ENCODE measurements around the gene TCOF1. TPM values are rescaled to one million over a fixed set of nuclear protein-coding genes. Genes with fewer than 3 reads are reported as not detected.

TCOF1 gene
- total RNA-seq, 2 experiments from 2014 or later, result 40.4 to 43.2 TPM

DNA sequence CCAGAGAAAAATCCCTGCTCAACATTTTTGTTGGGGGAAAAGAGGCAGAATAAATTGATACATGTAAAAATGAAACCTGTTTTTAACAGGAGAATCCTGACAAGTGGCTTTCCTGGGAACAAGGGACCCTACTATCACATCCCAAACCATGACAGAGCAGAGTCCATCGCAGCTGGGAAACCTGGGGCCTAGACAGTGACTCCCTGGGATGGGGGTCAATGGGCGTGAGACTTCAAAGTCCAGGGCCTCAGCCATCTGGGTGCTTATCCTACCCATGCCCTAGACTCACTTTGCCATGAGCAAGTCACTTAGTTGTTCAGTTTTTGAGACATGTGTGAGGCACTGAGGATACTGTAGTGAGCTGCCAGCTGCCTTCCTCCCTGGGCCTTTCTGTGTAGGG lies 5.7 kb downstream of the TCOF1 start:
- ChIA-PET POLR2A (no interaction called here), CTCF (interaction anchor here (1.2 kb wide), 1 partner anchor 47 kb away, joined by 3 read pairs; no protein-coding TSS in a partner anchor)
- no peak overlapping the region for H3K27ac ChIP-seq (ENCODE audit: low read depth in 1 of 2, low read length in 2 of 2)
- peaks cover 73% of the 10 kb centered on the region for H3K36me3 Mint-ChIP-seq (ENCODE audit: low read depth)
- TF ChIP-seq, protein P1, sequence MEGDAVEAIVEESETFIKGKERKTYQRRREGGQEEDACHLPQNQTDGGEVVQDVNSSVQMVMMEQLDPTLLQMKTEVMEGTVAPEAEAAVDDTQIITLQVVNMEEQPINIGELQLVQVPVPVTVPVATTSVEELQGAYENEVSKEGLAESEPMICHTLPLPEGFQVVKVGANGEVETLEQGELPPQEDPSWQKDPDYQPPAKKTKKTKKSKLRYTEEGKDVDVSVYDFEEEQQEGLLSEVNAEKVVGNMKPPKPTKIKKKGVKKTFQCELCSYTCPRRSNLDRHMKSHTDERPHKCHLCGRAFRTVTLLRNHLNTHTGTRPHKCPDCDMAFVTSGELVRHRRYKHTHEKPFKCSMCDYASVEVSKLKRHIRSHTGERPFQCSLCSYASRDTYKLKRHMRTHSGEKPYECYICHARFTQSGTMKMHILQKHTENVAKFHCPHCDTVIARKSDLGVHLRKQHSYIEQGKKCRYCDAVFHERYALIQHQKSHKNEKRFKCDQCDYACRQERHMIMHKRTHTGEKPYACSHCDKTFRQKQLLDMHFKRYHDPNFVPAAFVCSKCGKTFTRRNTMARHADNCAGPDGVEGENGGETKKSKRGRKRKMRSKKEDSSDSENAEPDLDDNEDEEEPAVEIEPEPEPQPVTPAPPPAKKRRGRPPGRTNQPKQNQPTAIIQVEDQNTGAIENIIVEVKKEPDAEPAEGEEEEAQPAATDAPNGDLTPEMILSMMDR (IDR thresholded peaks at IDR 0.05), result no peak
- intact Hi-C loops (cut with DNase I, micrococcal nuclease), result loop anchor here (1.0 to 5.0 kb wide), 2 partner anchors 11 to 39 kb away; no protein-coding TSS in a partner anchor
- H3K4me1 Mint-ChIP-seq (ENCODE audit: low read depth), result peaks cover 47% of the 10 kb centered on the region
- no peaks in the 10 kb centered on the region for H3K9me3 Mint-ChIP-seq
- H3K27me3 ChIP-seq (ENCODE audit: control insufficient read depth in 1 of 2, insufficient read depth in 2 of 2, low read length in 2 of 2), result no peaks in the 10 kb centered on the region
- H3K4me3 ChIP-seq (ENCODE audit: low read length), result no peak overlapping the region
- ATAC-seq (ENCODE audit: poor library complexity) (no peak), DNase-seq (no peak)
- H3K36me3 ChIP-seq (ENCODE audit: insufficient read depth, low read length), result peaks cover 71% of the 10 kb centered on the region
- no peak overlapping the region for H3K27ac Mint-ChIP-seq
- no peaks in the 10 kb centered on the region for H3K9me3 ChIP-seq (ENCODE audit: control insufficient read depth in 1 of 2, insufficient read depth in 1 of 2, low read length in 2 of 2)
- H3K4me3 Mint-ChIP-seq, result no peak overlapping the region
- H3K4me1 ChIP-seq (ENCODE audit: insufficient read depth, low read length), result peaks cover 17% of the 10 kb centered on the region
- no peaks in the 10 kb centered on the region for H3K27me3 Mint-ChIP-seq

DNA sequence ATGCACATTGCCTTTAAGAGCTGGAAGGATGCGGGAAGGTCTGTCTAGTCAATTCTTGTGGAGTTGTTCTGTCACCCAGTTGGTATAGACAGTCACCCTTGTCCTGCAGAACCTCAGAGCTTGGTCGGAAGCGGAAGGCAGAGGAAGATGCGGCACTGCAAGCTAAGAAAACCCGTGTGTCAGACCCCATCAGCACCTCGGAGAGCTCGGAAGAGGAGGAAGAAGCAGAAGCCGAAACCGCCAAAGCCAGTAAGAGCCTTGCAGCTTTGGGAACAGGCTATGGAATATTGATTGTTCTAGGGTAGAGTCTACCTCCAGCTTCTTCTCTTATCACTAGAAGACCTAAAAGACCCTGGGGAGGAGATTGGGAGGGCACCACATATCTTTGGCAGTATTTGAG lies 6.5 kb downstream of the TCOF1 start:
- Mint-ChIP-seq H3K9me3 (no peaks in the 10 kb centered on the region), H3K4me1 (ENCODE audit: low read depth) (peaks cover 39% of the 10 kb centered on the region), H3K4me3 (no peak overlapping the region), H3K27ac (no peak overlapping the region), H3K27me3 (no peaks in the 10 kb centered on the region), H3K36me3 (ENCODE audit: low read depth) (peaks cover 80% of the 10 kb centered on the region)
- ChIA-PET CTCF (interaction anchor here (1.2 kb wide), 1 partner anchor 47 kb away, joined by 3 read pairs; no protein-coding TSS in a partner anchor), POLR2A (interaction anchor here (0.9 to 1.4 kb wide), 2 partner anchors 49 to 86 kb away, joined by 3 to 4 read pairs; partner anchors contain the start of gene CD74)
- TF ChIP-seq, protein P1 (IDR thresholded peaks at IDR 0.05), result no peak
- H3K27ac ChIP-seq (ENCODE audit: low read depth in 1 of 2, low read length in 2 of 2), result no peak overlapping the region
- no peak overlapping the region for H3K4me3 ChIP-seq (ENCODE audit: low read length)
- peaks cover 9% of the 10 kb centered on the region for H3K4me1 ChIP-seq (ENCODE audit: insufficient read depth, low read length)
- no peak for DNase-seq
- H3K9me3 ChIP-seq (ENCODE audit: control insufficient read depth in 1 of 2, insufficient read depth in 1 of 2, low read length in 2 of 2), result no peaks in the 10 kb centered on the region
- no peak for ATAC-seq (ENCODE audit: poor library complexity)
- intact Hi-C loops (cut with DNase I, micrococcal nuclease), result loop anchor here in 1 of 2 experiments (5.0 kb wide), 1 partner anchor 38 kb away; no protein-coding TSS in a partner anchor
- H3K36me3 ChIP-seq (ENCODE audit: insufficient read depth, low read length), result peaks cover 79% of the 10 kb centered on the region
- H3K27me3 ChIP-seq (ENCODE audit: control insufficient read depth in 1 of 2, insufficient read depth in 2 of 2, low read length in 2 of 2), result no peaks in the 10 kb centered on the region

DNA sequence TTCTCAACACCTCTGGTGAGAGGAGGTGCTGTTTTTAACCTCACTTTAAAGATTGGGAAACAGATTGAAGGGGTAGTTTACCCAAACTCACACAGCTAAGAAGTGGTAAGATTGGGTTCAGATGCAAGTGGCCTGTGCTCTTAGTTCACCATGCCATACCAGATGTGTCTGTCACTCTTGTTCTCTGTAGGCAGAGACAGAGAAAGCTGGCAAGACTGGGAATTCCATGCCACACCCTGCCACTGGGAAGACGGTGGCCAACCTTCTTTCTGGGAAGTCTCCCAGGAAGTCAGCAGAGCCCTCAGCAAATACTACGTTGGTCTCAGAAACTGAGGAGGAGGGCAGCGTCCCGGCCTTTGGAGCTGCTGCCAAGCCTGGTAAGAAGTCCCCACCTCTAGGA lies 11.0 kb downstream of the TCOF1 start:
- POLR2A ChIA-PET, result no interaction called here
- TF ChIP-seq, protein P1 (IDR thresholded peaks at IDR 0.05), result no peak
- H3K27me3 Mint-ChIP-seq, result no peaks in the 10 kb centered on the region

More for the DNA sequence above, 11.0 kb downstream of the TCOF1 start:
- Mint-ChIP-seq H3K4me1 (ENCODE audit: low read depth) (no peaks in the 10 kb centered on the region), H3K27ac (no peak overlapping the region), H3K9me3 (no peaks in the 10 kb centered on the region), H3K4me3 (no peak overlapping the region), H3K36me3 (ENCODE audit: low read depth) (peaks cover 91% of the 10 kb centered on the region)
- H3K4me3 ChIP-seq (ENCODE audit: low read length), result no peak overlapping the region
- no peaks in the 10 kb centered on the region for H3K9me3 ChIP-seq (ENCODE audit: control insufficient read depth in 1 of 2, insufficient read depth in 1 of 2, low read length in 2 of 2)
- no peaks in the 10 kb centered on the region for H3K27me3 ChIP-seq (ENCODE audit: control insufficient read depth in 1 of 2, insufficient read depth in 2 of 2, low read length in 2 of 2)
- no peak for ATAC-seq (ENCODE audit: poor library complexity)
- no peak for DNase-seq
- no peaks in the 10 kb centered on the region for H3K4me1 ChIP-seq (ENCODE audit: insufficient read depth, low read length)
- no peak overlapping the region for H3K27ac ChIP-seq (ENCODE audit: low read depth in 1 of 2, low read length in 2 of 2)
- H3K36me3 ChIP-seq (ENCODE audit: insufficient read depth, low read length), result peaks cover 93% of the 10 kb centered on the region
- intact Hi-C loops (cut with DNase I, micrococcal nuclease), result no loop called here
- CTCF ChIA-PET, result interaction anchor here (1.0 kb wide), 1 partner anchor 68 kb away, joined by 3 read pairs; no protein-coding TSS in a partner anchor
